Stimulated activated naive CD8-positive, alpha-beta T cell treated with anti-CD3 and anti-CD28 coated beads, Interleukin-15, Interleukin-2, amounts not matched to agents 100 ng/mL and 50 ng/mL, for 24 hours (primary cell): ENCODE results near the gene SLC6A3.

Source experiments
- H3K27ac Mint-ChIP-seq: one replicate; pipeline ENCODE4 v1.8.0; 2021; ENCODE audit warnings: mild to moderate bottlenecking, mixed read lengths
- H3K27me3 Mint-ChIP-seq: one replicate; pipeline ENCODE4 v1.8.0; 2021; ENCODE audit warnings: mixed read lengths
- H3K36me3 Mint-ChIP-seq: one replicate; pipeline ENCODE4 v1.8.0; 2021; ENCODE audit warnings: low read depth, mixed read lengths
- H3K4me1 Mint-ChIP-seq: one replicate; pipeline ENCODE4 v1.8.0; 2021; ENCODE audit warnings: low read depth, mixed read lengths
- H3K4me3 Mint-ChIP-seq: one replicate; pipeline ENCODE4 v1.8.0; 2021; ENCODE audit warnings: mild to moderate bottlenecking, mixed read lengths
- H3K9me3 Mint-ChIP-seq: one replicate; pipeline ENCODE4 v1.8.0; 2021; ENCODE audit warnings: mixed read lengths

The SLC6A3 gene

DNA sequence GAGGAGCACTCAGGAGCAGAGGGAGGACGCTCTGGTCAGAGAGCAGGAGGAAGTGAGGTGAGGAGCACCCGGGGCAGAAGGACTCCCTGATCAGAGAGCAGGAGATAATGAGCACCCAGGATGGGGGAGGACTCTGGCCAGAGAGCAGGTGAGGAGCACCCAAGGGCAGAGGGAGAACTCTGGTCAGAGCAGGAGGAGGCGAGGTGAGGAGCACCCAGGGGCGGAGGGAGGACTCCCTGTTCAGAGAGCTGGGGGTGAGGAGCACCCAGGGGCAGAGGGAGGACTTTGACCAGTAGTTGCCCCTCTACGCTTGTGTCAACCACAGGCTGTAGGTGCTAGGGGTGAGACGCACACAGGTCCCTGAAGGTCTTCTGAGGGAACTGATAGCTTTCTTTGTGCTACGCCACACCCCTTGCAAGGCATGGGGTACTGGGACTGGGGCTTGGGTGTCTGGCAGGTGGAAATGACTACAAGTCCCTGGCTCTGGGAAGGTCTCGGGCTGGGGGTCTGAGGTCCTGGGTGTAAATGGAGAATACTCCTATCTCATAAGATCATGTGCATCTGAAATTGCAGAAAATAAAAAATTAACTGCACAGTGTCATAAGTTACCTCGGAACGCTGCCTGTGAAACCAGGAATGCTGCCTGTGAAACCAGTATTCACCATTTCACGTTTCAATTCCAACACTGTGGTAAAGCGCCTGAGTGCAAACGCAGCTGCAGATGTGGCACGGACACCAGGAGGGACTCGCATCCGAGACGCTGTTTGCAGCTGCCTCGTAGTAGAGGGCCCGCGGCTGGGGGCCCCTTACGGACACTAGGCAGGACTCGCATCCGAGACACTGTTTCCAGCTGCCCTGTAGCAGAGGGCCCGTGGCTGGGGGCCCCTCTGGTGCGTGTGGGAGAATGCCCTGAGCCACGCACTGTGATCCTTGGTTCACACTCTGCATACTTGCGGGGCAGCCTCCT is 27.0 kb upstream of the SLC6A3 start:
- no peaks in the 10 kb centered on the region for H3K9me3 Mint-ChIP-seq
- H3K4me3 Mint-ChIP-seq = no peak overlapping the region
- peaks cover 46% of the 10 kb centered on the region for H3K36me3 Mint-ChIP-seq
- peak overlapping the region; percentile 21 for H3K27ac Mint-ChIP-seq
- no peaks in the 10 kb centered on the region for H3K27me3 Mint-ChIP-seq
- peaks cover 15% of the 10 kb centered on the region for H3K4me1 Mint-ChIP-seq

DNA sequence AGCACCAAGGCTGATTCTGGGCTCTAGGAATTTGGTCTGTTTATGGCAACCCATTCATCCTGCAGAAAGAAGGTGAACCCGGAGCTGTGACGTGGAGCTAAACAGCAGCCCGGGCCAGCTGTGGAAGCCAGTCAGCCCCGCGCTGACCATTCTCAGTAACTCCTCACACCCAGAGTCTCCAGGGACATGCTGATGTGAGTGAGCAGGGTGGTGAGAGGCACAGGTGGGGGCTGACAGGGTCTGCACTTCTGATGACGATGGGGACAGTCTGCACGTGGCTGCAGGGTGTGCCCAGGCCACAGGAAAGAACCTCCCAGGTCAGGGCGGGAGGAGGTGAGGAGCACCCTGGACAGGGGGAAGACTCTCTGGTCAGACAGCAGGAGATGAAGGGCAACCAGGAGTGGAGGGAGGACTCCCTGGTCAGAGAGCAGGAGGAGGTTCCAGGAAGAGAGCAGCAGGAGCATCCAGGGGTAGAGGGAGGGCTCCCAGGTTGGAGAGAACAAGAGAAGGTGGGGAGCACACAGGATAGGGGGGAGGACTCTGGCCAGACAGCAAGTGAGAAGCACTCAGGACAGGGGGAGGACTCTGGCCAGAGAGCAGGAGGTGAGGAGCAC is 26.1 kb upstream of the SLC6A3 start:
- peaks cover 15% of the 10 kb centered on the region for H3K4me1 Mint-ChIP-seq
- H3K36me3 Mint-ChIP-seq = peaks cover 41% of the 10 kb centered on the region
- no peak overlapping the region for H3K27ac Mint-ChIP-seq
- no peak overlapping the region for H3K4me3 Mint-ChIP-seq
- H3K27me3 Mint-ChIP-seq = no peaks in the 10 kb centered on the region
- H3K9me3 Mint-ChIP-seq = no peaks in the 10 kb centered on the region

DNA sequence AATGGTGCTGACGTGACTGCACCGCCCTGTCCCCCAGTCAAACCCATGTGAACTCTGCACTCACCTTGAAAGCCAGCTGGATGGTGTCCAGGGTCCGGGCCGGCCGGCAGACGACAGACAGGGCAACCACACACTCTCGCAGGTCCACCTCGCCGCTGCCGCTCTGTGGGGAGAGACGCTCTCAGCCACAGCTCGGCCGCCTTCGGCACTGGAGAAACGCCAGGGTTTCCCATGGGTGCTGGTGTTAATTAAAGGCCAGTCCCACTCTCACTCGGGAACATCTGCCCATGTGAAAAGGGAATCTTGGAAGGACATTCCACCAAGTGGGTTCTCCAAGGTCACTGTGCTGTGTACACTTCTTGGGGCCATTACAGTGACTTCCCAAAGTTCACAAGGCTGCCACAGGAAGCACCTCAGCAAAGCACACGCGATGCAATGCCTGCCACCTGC is 25.5 kb upstream of the SLC6A3 start:
- no peak overlapping the region for H3K4me3 Mint-ChIP-seq
- H3K27me3 Mint-ChIP-seq = no peaks in the 10 kb centered on the region
- H3K27ac Mint-ChIP-seq = peak overlapping the region; percentile 45
- peaks cover 15% of the 10 kb centered on the region for H3K4me1 Mint-ChIP-seq
- H3K36me3 Mint-ChIP-seq = peaks cover 43% of the 10 kb centered on the region
- no peaks in the 10 kb centered on the region for H3K9me3 Mint-ChIP-seq

DNA sequence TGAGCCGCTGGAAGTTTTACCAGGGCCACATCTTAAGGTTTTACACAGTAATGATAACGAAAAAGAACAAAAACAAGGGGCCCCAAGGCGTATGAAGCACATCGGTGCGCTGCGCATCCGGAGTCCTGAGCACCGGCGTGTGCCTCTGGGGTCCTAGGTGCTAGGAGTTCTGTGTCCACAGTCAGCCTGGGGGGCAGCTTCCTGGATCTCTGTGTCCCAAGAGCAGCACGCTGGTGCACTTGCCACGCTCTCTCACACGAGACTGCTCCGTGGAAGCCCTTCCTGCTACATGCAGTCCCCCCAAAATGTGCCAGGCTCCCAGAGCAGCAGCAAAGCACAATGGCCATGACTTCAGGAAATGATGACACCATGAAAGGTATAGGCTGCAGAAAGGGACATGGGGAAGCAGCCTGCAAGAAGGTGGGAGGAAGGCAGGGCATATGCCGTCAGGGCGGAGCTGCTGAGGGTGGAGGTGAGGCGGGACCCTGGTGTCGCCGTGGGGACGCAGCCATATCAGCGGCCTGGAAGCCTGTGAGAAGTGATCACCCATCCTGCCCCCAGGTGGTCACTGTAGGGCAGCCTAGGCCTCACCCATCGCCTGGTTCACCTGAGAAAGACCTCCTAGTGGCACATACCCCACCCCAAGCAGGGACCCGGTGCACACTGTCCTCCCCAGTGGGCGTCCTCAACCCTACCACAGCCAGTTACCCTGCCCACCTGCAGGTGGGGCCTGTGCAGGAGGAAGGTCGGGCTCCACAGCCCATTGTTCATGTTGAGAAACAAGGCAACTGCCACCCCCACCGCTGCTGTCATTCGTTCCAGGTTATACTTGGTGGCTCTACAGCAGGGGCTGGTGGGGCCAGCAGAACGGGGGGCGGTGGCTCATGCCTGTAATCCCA is 23.6 kb upstream of the SLC6A3 start:
- no peaks in the 10 kb centered on the region for H3K27me3 Mint-ChIP-seq
- peaks cover 49% of the 10 kb centered on the region for H3K36me3 Mint-ChIP-seq
- H3K4me3 Mint-ChIP-seq = no peak overlapping the region
- H3K27ac Mint-ChIP-seq = no peak overlapping the region
- H3K9me3 Mint-ChIP-seq = peaks cover 8% of the 10 kb centered on the region
- H3K4me1 Mint-ChIP-seq = peaks cover 15% of the 10 kb centered on the region

DNA sequence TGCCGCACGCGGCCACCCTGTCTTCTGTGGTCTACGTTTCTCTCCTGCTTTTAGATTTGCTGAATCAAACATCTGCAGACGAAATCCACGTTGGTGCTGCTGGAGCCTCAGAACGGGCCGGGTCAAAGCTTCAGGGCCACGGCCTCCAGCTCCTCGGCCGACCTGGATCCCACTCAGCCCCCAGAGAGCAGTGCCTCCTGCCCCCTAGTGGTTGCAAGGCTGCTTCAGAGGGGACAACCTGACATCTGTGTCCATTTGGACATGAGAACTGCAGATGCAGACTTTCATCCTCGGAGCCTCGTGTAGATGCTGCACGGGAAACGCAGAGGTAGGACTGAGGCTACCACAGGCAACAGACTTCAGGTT is 23.0 kb upstream of the SLC6A3 start:
- peaks cover 15% of the 10 kb centered on the region for H3K4me1 Mint-ChIP-seq
- H3K4me3 Mint-ChIP-seq = no peak overlapping the region
- H3K27me3 Mint-ChIP-seq = no peaks in the 10 kb centered on the region
- no peak overlapping the region for H3K27ac Mint-ChIP-seq
- peaks cover 48% of the 10 kb centered on the region for H3K36me3 Mint-ChIP-seq
- H3K9me3 Mint-ChIP-seq = peaks cover 8% of the 10 kb centered on the region

DNA sequence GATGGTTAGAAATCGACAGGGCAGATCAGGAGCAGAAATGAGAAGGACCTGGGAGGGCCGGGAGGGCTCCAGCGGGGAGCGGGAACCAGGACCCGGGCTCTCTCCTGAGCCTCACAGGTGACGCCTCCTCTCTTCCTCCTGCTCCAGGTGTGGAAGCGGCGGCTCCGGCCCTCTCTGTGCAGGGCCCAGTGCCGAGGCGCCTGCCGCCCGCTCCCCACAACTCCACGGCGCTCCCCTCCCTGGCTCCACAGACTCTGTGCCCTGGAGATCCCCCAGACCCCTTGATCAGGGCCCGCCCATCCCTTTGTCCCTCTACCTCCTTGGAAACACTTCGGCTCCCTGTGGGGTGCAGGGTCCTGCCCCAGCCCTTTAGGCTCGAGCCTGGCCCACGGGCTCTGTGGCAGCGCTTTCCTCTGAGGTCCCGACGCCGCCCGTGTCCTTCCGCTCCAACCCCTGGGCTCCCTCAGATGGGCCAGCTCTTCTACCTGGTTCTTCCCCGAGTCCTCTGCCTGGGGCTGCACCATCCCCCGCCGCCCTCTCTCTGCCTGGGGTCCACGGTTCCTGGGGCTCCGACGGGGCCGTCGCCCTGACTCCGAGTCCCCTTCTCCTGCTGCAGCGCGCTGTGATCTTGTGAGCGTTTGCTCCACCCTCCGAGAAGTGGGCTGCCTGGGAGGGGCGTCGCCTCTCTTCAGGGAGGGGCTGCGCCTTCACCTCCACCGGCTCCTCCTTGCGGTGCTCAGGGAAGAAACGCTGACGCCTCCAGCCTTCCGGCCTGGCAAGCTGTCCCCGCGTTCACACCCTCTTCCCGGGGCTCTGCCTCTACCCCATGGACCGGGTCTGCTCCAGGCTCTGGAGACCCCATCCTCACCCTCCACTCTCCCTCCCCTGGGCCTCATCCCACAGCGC is 22.4 kb upstream of the SLC6A3 start:
- no peak overlapping the region for H3K4me3 Mint-ChIP-seq
- peaks cover 8% of the 10 kb centered on the region for H3K9me3 Mint-ChIP-seq
- peaks cover 45% of the 10 kb centered on the region for H3K36me3 Mint-ChIP-seq
- peaks cover 15% of the 10 kb centered on the region for H3K4me1 Mint-ChIP-seq
- H3K27me3 Mint-ChIP-seq = no peaks in the 10 kb centered on the region
- no peak overlapping the region for H3K27ac Mint-ChIP-seq

DNA sequence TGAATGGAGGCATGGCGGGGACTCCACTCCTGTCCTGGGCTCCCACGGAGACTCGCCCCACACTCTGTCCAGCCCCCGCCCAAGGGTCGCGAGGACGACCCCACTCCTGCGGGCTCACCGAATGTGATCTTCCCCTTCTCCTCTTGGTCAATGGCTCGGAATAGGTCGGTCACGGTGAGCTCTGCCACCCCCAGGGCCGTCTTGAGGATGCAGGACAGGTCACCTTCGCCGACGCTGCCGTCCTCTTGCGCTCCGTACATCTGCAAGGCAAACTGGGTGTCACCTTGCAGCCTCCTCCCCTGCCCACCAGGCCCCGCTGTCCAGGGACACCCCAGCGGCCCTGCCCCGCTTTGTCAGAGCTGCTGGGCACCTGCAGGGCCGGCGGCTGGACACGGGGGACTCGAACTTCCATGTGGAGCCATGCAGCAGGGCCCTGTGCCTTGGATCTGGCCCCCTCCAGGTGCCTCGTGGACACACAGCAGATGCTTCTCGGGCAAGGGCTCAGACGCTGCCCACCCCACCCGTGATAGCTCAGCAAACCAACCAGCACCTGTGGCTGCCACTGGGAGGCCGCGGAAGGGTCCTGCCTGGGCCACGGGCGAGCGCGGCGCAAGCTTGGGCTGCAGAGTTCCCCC is 21.5 kb upstream of the SLC6A3 start:
- Mint-ChIP-seq H3K9me3 (peaks cover 8% of the 10 kb centered on the region), H3K27me3 (no peaks in the 10 kb centered on the region), H3K27ac (no peak overlapping the region), H3K4me3 (no peak overlapping the region), H3K36me3 (peaks cover 47% of the 10 kb centered on the region), H3K4me1 (peaks cover 15% of the 10 kb centered on the region)

DNA sequence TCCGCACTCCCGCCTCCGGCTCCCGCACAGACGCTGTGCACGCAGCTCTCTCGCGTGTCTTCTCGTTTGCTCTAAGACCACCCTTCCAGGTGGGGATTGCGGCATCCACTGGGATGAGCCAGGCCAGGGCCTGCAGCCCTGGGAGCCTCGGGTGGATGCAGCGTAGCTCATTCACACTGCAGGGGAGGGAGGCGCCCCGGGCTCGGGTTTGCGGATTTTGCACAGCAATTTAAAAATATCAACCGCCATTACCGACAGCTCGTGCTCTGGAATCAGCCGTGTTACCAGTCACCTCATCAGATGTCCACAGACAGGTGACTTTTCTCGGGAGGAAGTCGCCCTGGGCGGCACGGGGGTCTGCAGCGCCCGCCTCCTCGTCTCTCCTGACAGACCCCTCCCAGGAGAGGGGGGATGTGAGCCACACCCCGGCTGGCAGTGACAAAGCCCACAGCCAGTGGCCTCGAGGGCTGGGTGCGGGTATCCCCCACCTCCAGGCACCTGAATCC is 20.8 kb upstream of the SLC6A3 start:
- H3K27ac Mint-ChIP-seq = no peak overlapping the region
- H3K4me3 Mint-ChIP-seq = no peak overlapping the region
- peaks cover 15% of the 10 kb centered on the region for H3K4me1 Mint-ChIP-seq

DNA sequence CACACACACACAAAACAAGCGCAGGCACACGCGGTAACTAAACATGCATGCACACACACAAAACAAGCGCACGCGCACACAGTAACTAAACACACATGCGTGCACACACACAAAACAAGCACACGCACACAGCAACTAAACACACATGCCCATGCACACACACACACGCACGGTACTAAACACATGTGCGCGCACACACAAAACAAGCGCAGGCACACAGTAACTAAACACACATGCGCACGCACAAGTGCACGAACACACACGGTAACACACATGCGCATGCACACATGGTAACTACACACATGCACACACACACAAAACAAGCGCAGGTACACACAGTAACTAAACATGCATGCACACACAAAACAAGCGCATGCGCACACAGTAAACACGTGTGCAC is 19.9 kb upstream of the SLC6A3 start:
- Mint-ChIP-seq H3K4me3 (no peak overlapping the region), H3K27ac (no peak overlapping the region), H3K4me1 (peaks cover 7% of the 10 kb centered on the region), H3K36me3 (peaks cover 53% of the 10 kb centered on the region), H3K27me3 (no peaks in the 10 kb centered on the region), H3K9me3 (peaks cover 8% of the 10 kb centered on the region)

More for the DNA sequence above, 20.8 kb upstream of the SLC6A3 start:
- peaks cover 46% of the 10 kb centered on the region for H3K36me3 Mint-ChIP-seq
- H3K27me3 Mint-ChIP-seq = no peaks in the 10 kb centered on the region
- H3K9me3 Mint-ChIP-seq = peaks cover 8% of the 10 kb centered on the region

DNA sequence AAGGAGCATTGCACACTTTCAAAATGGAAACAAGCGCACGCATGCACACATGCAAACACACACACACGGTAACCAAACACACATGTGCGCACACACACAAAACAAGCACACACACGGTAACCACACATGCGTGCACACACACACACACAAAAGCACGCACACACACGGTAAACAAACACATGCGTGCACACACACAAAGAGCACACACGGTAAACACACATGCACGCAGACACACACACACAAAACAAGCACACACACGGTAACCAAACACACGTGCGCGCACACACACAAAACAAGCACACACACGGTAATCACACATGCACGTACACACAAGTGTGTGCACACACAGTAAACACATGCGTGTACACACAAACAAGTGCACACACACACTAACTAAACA is 19.3 kb upstream of the SLC6A3 start:
- Mint-ChIP-seq H3K36me3 (peaks cover 58% of the 10 kb centered on the region), H3K27ac (peak overlapping the region; percentile 71), H3K9me3 (peaks cover 8% of the 10 kb centered on the region), H3K4me1 (peaks cover 1% of the 10 kb centered on the region), H3K4me3 (no peak overlapping the region), H3K27me3 (no peaks in the 10 kb centered on the region)

DNA sequence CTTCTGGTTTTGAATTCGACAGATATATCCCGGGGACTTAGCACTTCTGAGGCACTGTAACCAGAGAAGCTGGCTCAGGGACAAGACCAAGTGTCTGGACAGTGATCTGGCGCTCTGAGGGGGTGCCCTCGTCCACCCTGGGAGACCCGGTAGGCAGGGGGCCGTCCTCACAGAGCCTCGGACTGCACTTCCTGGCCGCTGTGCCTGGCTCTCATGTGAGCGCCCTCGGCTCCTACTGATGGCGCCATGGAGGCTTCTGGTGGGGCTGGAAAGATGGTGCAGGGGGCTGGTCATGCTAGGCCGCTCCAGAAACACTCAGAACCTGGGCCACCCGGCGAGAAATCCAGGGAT is 18.8 kb upstream of the SLC6A3 start:
- no peaks in the 10 kb centered on the region for H3K27me3 Mint-ChIP-seq
- H3K36me3 Mint-ChIP-seq = peaks cover 59% of the 10 kb centered on the region

DNA sequence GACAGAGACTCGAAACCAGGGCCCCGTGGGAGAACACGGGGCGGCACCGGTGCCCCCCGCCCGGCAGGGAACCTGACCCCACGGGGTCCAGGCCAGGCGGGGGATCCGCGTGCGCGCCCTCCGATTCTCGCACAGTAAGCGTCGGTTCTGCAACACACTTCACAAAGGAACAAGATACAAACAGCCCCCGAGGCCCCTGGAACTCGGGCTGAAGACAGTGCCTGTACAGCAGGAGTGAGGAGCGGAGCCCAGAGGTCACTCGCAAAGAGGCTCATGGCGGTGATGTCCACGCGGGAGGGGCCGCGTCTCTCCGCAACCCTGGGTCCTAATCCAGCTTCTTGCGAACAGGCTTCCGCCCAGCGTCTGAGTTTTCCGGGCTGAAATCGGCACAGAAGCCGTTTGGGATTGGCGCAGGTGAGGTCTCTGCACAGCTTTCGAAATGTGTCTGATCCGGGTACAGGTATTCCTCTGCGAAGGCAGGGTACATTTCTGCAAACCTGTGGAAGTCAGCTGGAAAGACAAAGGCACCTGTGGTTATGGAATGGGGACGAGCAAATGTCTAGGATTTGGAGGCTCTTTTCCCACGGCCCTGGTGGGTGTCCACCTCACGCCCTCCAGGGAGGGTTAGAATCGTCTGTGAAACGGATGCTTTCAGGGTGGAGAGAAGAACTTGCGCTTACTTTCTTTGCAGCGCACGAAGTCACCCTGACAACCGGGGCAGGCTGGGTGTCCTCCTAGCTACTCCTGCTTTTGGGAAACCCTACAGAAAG is 18.3 kb upstream of the SLC6A3 start:
- Mint-ChIP-seq H3K36me3 (peaks cover 60% of the 10 kb centered on the region), H3K27ac (no peak overlapping the region), H3K27me3 (no peaks in the 10 kb centered on the region)

More for the DNA sequence above, 18.8 kb upstream of the SLC6A3 start:
- H3K4me3 Mint-ChIP-seq = no peak overlapping the region
- H3K9me3 Mint-ChIP-seq = peaks cover 8% of the 10 kb centered on the region
- H3K27ac Mint-ChIP-seq = no peak overlapping the region
- H3K4me1 Mint-ChIP-seq = no peaks in the 10 kb centered on the region

DNA sequence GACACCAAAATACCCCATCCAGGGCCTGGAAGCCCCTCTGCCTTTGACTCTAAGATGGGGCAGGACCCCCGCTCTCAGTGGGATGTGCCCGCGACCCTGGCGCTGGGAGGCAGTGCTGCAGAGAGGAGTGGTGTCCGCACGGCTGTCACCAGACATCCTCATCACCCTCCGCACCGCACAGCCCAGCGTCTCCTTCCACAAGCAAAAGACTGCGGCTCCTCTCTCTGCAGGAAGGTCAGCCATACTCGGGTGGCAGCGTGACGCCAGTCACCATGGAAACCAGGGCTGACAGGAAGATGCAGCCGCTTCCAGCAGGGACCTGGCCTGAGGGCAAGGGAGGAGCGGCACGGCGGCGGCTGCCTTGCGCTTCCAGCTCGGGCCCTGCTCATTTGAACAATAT is 17.1 kb upstream of the SLC6A3 start:
- no peak overlapping the region for H3K4me3 Mint-ChIP-seq
- H3K27me3 Mint-ChIP-seq = no peaks in the 10 kb centered on the region
- H3K4me1 Mint-ChIP-seq = no peaks in the 10 kb centered on the region
- H3K36me3 Mint-ChIP-seq = peaks cover 60% of the 10 kb centered on the region
- peaks cover 12% of the 10 kb centered on the region for H3K9me3 Mint-ChIP-seq
- no peak overlapping the region for H3K27ac Mint-ChIP-seq

More for the DNA sequence above, 18.3 kb upstream of the SLC6A3 start:
- no peaks in the 10 kb centered on the region for H3K4me1 Mint-ChIP-seq
- H3K9me3 Mint-ChIP-seq = peaks cover 8% of the 10 kb centered on the region
- H3K4me3 Mint-ChIP-seq = no peak overlapping the region
